Measurements from ENCODE around the gene CDYL2.

DNA sequence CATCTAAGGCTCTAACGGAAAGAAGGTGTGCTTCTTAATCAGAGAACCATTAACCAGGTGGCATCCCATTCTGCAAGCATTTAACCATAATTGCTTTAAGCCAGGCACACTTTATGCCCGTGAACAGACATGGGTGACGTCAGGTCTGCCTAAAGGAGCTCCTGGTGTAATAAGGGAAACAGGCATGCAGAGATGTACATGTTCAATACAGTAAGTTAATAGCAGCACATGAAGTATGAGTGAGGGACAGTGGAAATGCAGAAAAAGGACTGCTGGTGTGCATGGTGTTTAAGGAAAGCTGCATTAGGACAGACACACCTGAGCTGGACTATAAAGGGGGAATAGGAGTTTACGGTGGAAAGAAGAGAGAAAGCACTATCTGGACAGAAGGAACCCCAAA, 245.0 kb downstream of the CDYL2 start:
- no peak for TF ChIP-seq POLR2A (IDR thresholded peaks at IDR 0.05)
- TF ChIP-seq, protein P1, sequence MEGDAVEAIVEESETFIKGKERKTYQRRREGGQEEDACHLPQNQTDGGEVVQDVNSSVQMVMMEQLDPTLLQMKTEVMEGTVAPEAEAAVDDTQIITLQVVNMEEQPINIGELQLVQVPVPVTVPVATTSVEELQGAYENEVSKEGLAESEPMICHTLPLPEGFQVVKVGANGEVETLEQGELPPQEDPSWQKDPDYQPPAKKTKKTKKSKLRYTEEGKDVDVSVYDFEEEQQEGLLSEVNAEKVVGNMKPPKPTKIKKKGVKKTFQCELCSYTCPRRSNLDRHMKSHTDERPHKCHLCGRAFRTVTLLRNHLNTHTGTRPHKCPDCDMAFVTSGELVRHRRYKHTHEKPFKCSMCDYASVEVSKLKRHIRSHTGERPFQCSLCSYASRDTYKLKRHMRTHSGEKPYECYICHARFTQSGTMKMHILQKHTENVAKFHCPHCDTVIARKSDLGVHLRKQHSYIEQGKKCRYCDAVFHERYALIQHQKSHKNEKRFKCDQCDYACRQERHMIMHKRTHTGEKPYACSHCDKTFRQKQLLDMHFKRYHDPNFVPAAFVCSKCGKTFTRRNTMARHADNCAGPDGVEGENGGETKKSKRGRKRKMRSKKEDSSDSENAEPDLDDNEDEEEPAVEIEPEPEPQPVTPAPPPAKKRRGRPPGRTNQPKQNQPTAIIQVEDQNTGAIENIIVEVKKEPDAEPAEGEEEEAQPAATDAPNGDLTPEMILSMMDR (IDR thresholded peaks at IDR 0.05) = no peak
